Psoas muscle (tissue), 8 donors: ENCODE data around the gene UBE3D. TPM values are rescaled to one million over a fixed set of nuclear protein-coding genes. Genes with fewer than 3 reads are reported as not detected.
"Not testable (repeated sequence)": the region's sequence is repeated elsewhere in the genome, so short reads cannot be mapped to it uniquely, and the experiment has no call there.

Experiments
- ATAC-seq, 4 donors: fragments of 200-7000 bp; cut with Tn5 transposase; one replicate each; pipeline ENCODE4 v1.9.1; 2020; ENCODE audit warnings: moderate library complexity in 3 of 4, mild to moderate bottlenecking in 2 of 4
- DNase-seq, 2 donors: peaks; one replicate each; pipeline ENCODE4 v3.0.0-alpha.2; 2020
- H3K27ac ChIP-seq: fragments of 200-600 bp; one replicate; pipeline ENCODE4 v1.8.0; 2022
- H3K27me3 ChIP-seq, 3 donors: fragments of 200-600 bp in 1 of 3; one replicate each; pipeline versions ENCODE4 v1.6.1 to v1.8.0; 2013 to 2022; ENCODE audit warnings: low read length in 2 of 3, mild to moderate bottlenecking in 2 of 3, moderate library complexity in 1 of 3; ENCODE audit not compliant: insufficient read depth in 3 of 3
- H3K36me3 ChIP-seq, 2 donors: fragments of 200-600 bp in 1 of 2; one replicate each; pipeline versions ENCODE4 v1.6.1 to v1.8.0; 2013 to 2022; ENCODE audit warnings: low read depth in 1 of 2, mild to moderate bottlenecking in 1 of 2, moderate library complexity in 1 of 2; ENCODE audit not compliant: insufficient read depth in 1 of 2
- H3K4me1 ChIP-seq: fragments of 200-600 bp; one replicate; pipeline ENCODE4 v1.8.0; 2022
- H3K4me3 ChIP-seq: fragments of 200-600 bp; one replicate; pipeline ENCODE4 v1.8.0; 2022; ENCODE audit warnings: mild to moderate bottlenecking
- H3K9me3 ChIP-seq: fragments of 200-600 bp; one replicate; pipeline ENCODE4 v1.8.0; 2022
- CTCF ChIP-seq: fragments of 200-600 bp; IDR thresholded peaks from one replicate; pipeline ENCODE4 v1.8.0; 2022; ENCODE audit warnings: antibody characterized with exemption
- WGBS, 3 donors: extraction: QIAGEN DNeasy Blood & Tissue Kit; methylation state at CpG; one replicate each; pipeline versions ENCODE4 v1.1.6 to v1.1.7; 2013; 5-methylcytosine and 5-hydroxymethylcytosine counted together
- intact Hi-C, 2 donors: fragments of 100-400 bp; cut with DNase I; formaldehyde crosslinking; loops; one replicate each; pipeline versions ENCODE4 v1.11.0 to v1.14.2; 2022
- polyA plus RNA-seq, 3 donors: library from polyadenylated mRNA; stranded (reverse); fragments of 200-250 nt; gene quantifications; one replicate each; pipeline ENCODE4 v1.2.3, GENCODE V29; 2013
- total RNA-seq, 4 donors: library from RNA; stranded (reverse); fragmentation: NEBNext Ultra II Directional in 2 of 4; extraction: Animal tissue kit (Norgen Biotek cat#: 25700) in 2 of 4; gene quantifications; one replicate each; pipeline versions ENCODE4 v1.2.1 to v1.2.4, GENCODE V29; 2021 to 2023
- donor health status: healthy with polysubstance abuse.
- donor health status: DM: no; HTN: no; CAD: no; lungs with moderate emphysema.
- donor health status: Bipolar disorder and iron deficiency.
- donor health status: healthy.
- donor health status: DM: yes; HTN: yes; CAD: no.
- donor health status: DM: no; HTN: no; CAD: no.
- donor health status: DM: no; HTN: no; CAD: no.
- donor health status: DM: yes; HTN: yes; CAD: no.

The UBE3D gene
- total and polyA plus RNA-seq, 7 donors = 1.9 to 3.8 (median 2.2) TPM

DNA sequence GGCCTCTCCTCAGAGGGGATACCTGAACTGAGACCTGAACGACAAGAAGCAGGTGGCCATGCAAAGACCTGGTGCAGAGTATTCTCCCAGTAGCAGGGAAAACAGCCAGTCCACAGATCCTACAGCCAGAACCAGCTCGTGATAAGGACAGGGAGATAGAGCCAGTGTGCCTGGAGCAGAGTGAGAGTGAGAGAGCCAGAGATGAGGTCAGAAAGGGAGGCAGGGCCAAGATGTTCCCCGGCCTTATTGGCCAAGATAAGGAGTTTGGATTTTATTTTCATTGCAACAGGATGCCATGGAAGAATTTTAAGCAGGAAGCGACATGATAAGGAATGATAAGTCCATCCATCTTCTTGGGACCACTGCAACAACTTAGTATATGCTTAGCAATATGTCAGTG, 111.8 kb downstream of the UBE3D start:
- no peak for TF ChIP-seq CTCF
- DNase-seq (no peak), ATAC-seq (no peak)
- Histone ChIP-seq H3K4me1 (no peaks in the 10 kb centered on the region), H3K9me3 (no peaks in the 10 kb centered on the region), H3K27me3 (no peaks in the 10 kb centered on the region), H3K27ac (no peak overlapping the region), H3K36me3 (peaks cover 0 to 15% of the 10 kb centered on the region in 2 donors), H3K4me3 (no peak overlapping the region)
- 38 to 66% (median 54%) methylated on average over 4 of the region's 4 CpGs for WGBS, 3 donors
- intact Hi-C loops = no loop called here

DNA sequence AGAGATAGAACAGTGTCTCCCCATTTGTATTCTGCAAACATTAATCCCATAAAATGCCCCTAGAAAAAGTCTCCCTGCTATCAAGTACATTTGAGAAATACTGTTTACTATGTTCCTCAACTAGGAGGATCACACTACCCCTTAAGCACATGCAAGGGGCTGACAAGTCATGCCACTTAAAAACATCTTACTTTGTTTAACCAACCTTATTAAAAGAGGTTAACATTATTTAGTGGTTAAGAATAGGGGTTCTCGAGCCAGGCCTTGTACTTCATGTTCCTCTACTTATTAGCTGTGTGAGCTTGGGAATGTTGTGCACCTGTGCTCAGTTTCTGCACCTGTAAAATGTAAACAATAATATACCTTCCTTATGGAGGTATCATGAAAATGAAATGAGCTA, 113.7 kb downstream of the UBE3D start:
- ATAC-seq (no peak), DNase-seq (no peak)
- no peak overlapping the region for H3K4me3 ChIP-seq
- intact Hi-C loops = no loop called here
- 93 to 95% (median 94%) methylated on average over 1 of the region's 1 CpG for WGBS, 3 donors
- H3K36me3 ChIP-seq = peaks cover 0 to 10% of the 10 kb centered on the region in 2 donors
- H3K9me3 ChIP-seq = no peaks in the 10 kb centered on the region
- no peaks in the 10 kb centered on the region for H3K4me1 ChIP-seq
- H3K27me3 ChIP-seq = no peaks in the 10 kb centered on the region
- TF ChIP-seq CTCF = no peak
- H3K27ac ChIP-seq = no peak overlapping the region

GRCh38 chr6:82951389-82951788, 114.3 kb downstream of the UBE3D start:
- H3K27ac ChIP-seq = no peak overlapping the region
- no peaks in the 10 kb centered on the region for H3K4me1 ChIP-seq
- TF ChIP-seq CTCF = no peak
- H3K4me3 ChIP-seq = no peak overlapping the region
- no peaks in the 10 kb centered on the region for H3K27me3 ChIP-seq
- DNase-seq (no peak), ATAC-seq (no peak)
- H3K36me3 ChIP-seq = peaks cover 0 to 7% of the 10 kb centered on the region in 2 donors
- 36 to 63% (median 57%) methylated on average over 1 of the region's 1 CpG for WGBS, 3 donors
- no peaks in the 10 kb centered on the region for H3K9me3 ChIP-seq
- intact Hi-C loops = no loop called here

GRCh38 chr6:82930915-82931314, 134.7 kb downstream of the UBE3D start:
- WGBS, 3 donors = 95 to 100% (median 100%) methylated on average over 3 of the region's 3 CpGs
- H3K27ac ChIP-seq, H3K36me3 ChIP-seq, H3K27me3 ChIP-seq, DNase-seq, H3K4me3 ChIP-seq, ATAC-seq, H3K4me1 ChIP-seq, intact Hi-C loops: not testable (repeated sequence)
- peaks cover 18% of the 10 kb centered on the region for H3K9me3 ChIP-seq

GRCh38 chr6:82924799-82925535, 140.7 kb downstream of the UBE3D start:
- ATAC-seq = no peak
- WGBS, 3 donors = 59 to 63% (median 61%) methylated on average over 3 of the region's 3 CpGs
- intact Hi-C loops = no loop called here

More at GRCh38 chr6:82924799-82925535, 140.7 kb downstream of the UBE3D start:
- no peak for DNase-seq
- no peaks in the 10 kb centered on the region for H3K9me3 ChIP-seq
- no peak for TF ChIP-seq CTCF
- H3K36me3 ChIP-seq = no peaks in the 10 kb centered on the region
- H3K4me1 ChIP-seq = no peaks in the 10 kb centered on the region
- no peak overlapping the region for H3K4me3 ChIP-seq
- no peaks in the 10 kb centered on the region for H3K27me3 ChIP-seq
- H3K27ac ChIP-seq = no peak overlapping the region
